Measurements from ENCODE around the gene SSR3.

GRCh38 chr3:156554842-156555687 lies at the start of gene SSR3:
- TF ChIP-seq, protein P1, sequence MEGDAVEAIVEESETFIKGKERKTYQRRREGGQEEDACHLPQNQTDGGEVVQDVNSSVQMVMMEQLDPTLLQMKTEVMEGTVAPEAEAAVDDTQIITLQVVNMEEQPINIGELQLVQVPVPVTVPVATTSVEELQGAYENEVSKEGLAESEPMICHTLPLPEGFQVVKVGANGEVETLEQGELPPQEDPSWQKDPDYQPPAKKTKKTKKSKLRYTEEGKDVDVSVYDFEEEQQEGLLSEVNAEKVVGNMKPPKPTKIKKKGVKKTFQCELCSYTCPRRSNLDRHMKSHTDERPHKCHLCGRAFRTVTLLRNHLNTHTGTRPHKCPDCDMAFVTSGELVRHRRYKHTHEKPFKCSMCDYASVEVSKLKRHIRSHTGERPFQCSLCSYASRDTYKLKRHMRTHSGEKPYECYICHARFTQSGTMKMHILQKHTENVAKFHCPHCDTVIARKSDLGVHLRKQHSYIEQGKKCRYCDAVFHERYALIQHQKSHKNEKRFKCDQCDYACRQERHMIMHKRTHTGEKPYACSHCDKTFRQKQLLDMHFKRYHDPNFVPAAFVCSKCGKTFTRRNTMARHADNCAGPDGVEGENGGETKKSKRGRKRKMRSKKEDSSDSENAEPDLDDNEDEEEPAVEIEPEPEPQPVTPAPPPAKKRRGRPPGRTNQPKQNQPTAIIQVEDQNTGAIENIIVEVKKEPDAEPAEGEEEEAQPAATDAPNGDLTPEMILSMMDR (IDR thresholded peaks at IDR 0.05 in 2 of 3, conservative IDR thresholded peaks at IDR 0.05 in 1 of 3; ENCODE audit: borderline replicate concordance in 1 of 3, insufficient read depth in 1 of 3, low read depth in 2 of 3, low read length in 2 of 3), result no peak
- TF ChIP-seq TCF7L2 (IDR thresholded peaks at IDR 0.05; ENCODE audit: borderline replicate concordance, extremely low read depth, insufficient read depth, insufficient read length) (peak; percentile 53), EZH2 (IDR thresholded peaks at IDR 0.05) (no peak)
- TF ChIP-seq, protein P2, sequence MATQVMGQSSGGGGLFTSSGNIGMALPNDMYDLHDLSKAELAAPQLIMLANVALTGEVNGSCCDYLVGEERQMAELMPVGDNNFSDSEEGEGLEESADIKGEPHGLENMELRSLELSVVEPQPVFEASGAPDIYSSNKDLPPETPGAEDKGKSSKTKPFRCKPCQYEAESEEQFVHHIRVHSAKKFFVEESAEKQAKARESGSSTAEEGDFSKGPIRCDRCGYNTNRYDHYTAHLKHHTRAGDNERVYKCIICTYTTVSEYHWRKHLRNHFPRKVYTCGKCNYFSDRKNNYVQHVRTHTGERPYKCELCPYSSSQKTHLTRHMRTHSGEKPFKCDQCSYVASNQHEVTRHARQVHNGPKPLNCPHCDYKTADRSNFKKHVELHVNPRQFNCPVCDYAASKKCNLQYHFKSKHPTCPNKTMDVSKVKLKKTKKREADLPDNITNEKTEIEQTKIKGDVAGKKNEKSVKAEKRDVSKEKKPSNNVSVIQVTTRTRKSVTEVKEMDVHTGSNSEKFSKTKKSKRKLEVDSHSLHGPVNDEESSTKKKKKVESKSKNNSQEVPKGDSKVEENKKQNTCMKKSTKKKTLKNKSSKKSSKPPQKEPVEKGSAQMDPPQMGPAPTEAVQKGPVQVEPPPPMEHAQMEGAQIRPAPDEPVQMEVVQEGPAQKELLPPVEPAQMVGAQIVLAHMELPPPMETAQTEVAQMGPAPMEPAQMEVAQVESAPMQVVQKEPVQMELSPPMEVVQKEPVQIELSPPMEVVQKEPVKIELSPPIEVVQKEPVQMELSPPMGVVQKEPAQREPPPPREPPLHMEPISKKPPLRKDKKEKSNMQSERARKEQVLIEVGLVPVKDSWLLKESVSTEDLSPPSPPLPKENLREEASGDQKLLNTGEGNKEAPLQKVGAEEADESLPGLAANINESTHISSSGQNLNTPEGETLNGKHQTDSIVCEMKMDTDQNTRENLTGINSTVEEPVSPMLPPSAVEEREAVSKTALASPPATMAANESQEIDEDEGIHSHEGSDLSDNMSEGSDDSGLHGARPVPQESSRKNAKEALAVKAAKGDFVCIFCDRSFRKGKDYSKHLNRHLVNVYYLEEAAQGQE (IDR thresholded peaks at IDR 0.05; ENCODE audit: low read depth), result no peak

Data from HCT116 (cell line).